Activated naive CD8-positive, alpha-beta T cell treated with anti-CD3 and anti-CD28 coated beads, Interleukin-2, amount 50 U/mL, for 24 hours (primary cell): ENCODE data around the gene POU2AF3.

Experiments
- ATAC-seq: fragments of 150-1000 bp; cut with Tn5 transposase; one replicate; pipeline ENCODE4 v1.10.0; 2021
- DNase-seq: peaks from one replicate; pipeline ENCODE4 v3.0.0; 2021
- H3K27ac Mint-ChIP-seq: one replicate; pipeline ENCODE4 v1.8.0; 2021; ENCODE audit warnings: mild to moderate bottlenecking, mixed read lengths
- H3K27me3 Mint-ChIP-seq: one replicate; pipeline ENCODE4 v1.8.0; 2021; ENCODE audit warnings: mixed read lengths
- H3K36me3 Mint-ChIP-seq: one replicate; pipeline ENCODE4 v1.8.0; 2021; ENCODE audit warnings: low read depth, mixed read lengths
- H3K4me1 Mint-ChIP-seq: one replicate; pipeline ENCODE4 v1.8.0; 2021; ENCODE audit warnings: mixed read lengths
- H3K4me3 Mint-ChIP-seq: one replicate; pipeline ENCODE4 v1.8.0; 2021; ENCODE audit warnings: mild to moderate bottlenecking, moderate library complexity, mixed read lengths
- H3K9me3 Mint-ChIP-seq: one replicate; pipeline ENCODE4 v1.8.0; 2021; ENCODE audit warnings: mixed read lengths

Gene POU2AF3

DNA sequence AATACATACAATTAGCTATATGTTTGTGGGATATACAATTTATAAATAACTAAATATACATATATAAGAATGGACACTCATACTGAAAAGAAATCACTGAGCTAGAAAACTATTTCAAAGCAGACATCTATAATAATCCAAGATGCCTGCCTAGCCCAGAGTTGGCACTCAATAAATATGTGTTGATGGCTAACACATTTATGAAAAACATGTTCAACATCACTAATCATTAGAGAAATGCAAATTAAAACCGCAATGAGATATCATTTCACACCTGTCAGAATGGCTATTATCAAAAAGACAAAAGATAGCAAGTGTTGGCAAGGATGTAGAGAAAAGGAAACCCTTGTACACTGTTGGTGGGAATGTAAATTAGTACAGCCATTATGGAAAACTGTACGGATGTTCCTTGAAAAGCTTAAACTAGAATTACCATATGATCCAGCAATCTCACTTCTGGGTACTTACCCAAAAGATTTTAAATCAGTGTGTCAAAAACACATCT lies 50.9 kb downstream of the POU2AF3 start:
- Mint-ChIP-seq H3K27me3 (no peaks in the 10 kb centered on the region), H3K27ac (no peak overlapping the region), H3K36me3 (no peaks in the 10 kb centered on the region), H3K4me1 (no peaks in the 10 kb centered on the region), H3K4me3 (no peak overlapping the region), H3K9me3 (no peaks in the 10 kb centered on the region)
- ATAC-seq = no peak
- no peak for DNase-seq

DNA sequence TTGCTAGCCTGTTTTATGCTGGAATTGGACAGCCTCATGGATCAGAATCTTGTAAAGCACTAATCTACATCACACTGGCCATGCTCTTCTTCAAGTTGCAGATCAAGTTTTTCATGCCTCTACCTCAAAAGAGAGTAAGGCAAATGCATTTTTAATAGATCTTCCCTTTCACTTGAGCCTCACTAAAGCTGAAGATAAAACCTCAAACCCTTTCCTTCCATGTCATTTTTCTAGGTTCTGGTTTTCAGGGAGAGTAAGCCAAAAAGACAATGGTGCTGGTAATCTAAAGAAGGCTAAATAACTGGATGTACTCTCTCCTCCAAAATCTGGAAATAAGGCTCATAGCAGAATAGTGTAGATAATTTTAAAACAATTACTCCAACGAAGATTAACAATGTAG lies 52.5 kb downstream of the POU2AF3 start:
- H3K27ac Mint-ChIP-seq = no peak overlapping the region
- H3K36me3 Mint-ChIP-seq = no peaks in the 10 kb centered on the region
- no peaks in the 10 kb centered on the region for H3K9me3 Mint-ChIP-seq
- peaks cover 3% of the 10 kb centered on the region for H3K4me1 Mint-ChIP-seq
- ATAC-seq = no peak
- no peaks in the 10 kb centered on the region for H3K27me3 Mint-ChIP-seq
- DNase-seq = no peak
- no peak overlapping the region for H3K4me3 Mint-ChIP-seq

DNA sequence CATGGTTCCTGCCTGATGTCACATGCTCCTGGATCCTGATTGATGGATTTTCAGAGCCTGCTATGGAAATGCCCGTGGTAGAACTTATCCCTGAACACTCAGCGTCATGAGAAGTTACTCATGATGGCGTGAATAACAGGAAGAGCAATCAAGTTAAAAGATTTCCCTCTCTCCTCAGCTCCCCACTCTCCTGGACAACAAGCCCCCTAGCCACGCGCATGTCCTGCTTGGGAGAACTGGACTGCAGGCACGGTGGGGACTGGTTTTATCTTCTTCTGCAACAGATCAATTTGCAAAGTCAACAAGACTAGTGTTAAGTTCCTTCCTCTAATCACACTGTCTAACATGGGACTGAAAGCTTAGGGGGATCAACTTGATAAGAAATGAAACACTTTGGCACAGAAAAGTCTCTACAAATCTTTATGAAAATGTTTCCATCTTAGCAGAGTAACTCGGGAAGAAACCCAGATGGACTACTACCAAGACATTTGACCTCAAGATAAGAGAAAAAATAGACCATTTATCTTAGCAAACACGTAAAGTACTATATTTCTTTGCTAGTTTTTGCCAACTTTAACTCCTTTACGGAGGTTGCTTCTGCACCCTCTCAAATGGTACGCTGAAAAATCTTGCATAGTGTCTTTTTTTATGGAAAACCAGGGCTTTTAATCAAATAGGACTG lies 53.2 kb downstream of the POU2AF3 start:
- H3K4me1 Mint-ChIP-seq = peaks cover 3% of the 10 kb centered on the region
- H3K9me3 Mint-ChIP-seq = no peaks in the 10 kb centered on the region
- DNase-seq = no peak
- ATAC-seq = no peak
- no peak overlapping the region for H3K27ac Mint-ChIP-seq
- H3K4me3 Mint-ChIP-seq = no peak overlapping the region
- H3K36me3 Mint-ChIP-seq = peaks cover under 1% of the 10 kb centered on the region
- H3K27me3 Mint-ChIP-seq = no peaks in the 10 kb centered on the region

DNA sequence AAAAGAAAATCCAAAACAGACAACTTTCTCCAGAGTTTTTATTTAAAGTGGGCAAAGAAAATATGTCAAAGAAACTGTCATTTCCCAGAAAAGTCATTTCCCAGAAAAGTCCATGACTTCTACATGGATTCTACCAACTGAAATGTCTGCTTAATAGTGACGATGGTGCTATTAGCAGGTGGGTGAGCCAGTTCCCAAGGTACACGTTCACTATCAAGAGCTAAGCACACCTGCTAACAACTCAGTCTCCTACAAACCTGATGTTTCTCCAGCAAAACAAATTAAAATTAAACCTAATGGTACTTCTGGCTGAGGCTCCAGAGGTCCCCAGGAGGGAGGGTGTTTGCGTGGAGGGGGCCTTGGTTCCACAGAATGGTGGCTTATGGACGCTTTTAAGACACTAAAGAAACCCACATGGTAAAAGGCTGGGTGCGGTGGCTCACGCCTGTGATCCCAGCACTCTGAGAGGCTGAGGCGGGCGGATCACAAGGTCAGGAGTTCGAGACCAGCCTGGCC lies 53.9 kb downstream of the POU2AF3 start:
- peaks cover 2% of the 10 kb centered on the region for H3K36me3 Mint-ChIP-seq
- DNase-seq (no peak), ATAC-seq (no peak)
- H3K27me3 Mint-ChIP-seq = no peaks in the 10 kb centered on the region
- no peaks in the 10 kb centered on the region for H3K9me3 Mint-ChIP-seq
- H3K4me3 Mint-ChIP-seq = no peak overlapping the region
- no peak overlapping the region for H3K27ac Mint-ChIP-seq
- H3K4me1 Mint-ChIP-seq = peaks cover 3% of the 10 kb centered on the region

DNA sequence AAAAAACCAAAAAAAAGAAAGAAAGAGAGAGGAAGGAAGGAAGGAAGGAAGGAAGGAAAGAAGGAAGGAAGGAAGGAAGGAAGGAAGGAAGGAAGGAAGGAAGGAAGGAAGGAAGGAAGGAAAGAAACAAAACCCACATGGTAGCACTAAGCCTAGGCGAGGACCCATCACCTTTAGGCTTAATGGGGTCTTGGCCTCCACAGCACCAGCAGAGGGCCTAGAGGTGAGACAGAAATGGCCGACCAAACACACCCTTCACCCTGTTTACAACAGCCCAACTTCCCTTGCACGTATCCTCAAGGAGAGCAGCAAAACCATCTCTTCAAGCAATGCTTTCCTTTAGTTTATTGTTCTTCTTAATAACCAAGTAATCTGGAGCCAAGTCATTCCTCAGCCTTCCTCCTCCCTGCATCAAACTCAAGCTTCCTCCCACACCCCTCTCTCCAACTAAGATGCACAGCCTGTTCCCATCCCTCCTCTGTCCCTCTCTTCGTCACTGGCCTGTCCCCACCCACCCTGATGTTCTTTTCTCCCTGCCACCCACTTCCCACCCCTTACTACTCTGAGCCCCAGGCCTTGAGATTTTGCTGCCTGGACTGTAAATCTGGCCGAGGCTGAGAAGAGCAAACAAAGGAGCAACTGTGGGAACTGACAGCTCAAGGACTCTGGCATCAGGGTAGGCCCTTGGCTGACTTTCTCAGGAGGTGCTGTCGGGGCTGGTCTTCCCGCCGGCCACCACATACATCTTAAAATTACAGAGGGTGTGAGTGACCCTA lies 54.8 kb downstream of the POU2AF3 start:
- ATAC-seq (no peak), DNase-seq (no peak)
- peaks cover 3% of the 10 kb centered on the region for H3K4me1 Mint-ChIP-seq
- peaks cover 2% of the 10 kb centered on the region for H3K36me3 Mint-ChIP-seq
- H3K9me3 Mint-ChIP-seq = no peaks in the 10 kb centered on the region
- no peak overlapping the region for H3K4me3 Mint-ChIP-seq
- H3K27ac Mint-ChIP-seq = no peak overlapping the region
- H3K27me3 Mint-ChIP-seq = no peaks in the 10 kb centered on the region

DNA sequence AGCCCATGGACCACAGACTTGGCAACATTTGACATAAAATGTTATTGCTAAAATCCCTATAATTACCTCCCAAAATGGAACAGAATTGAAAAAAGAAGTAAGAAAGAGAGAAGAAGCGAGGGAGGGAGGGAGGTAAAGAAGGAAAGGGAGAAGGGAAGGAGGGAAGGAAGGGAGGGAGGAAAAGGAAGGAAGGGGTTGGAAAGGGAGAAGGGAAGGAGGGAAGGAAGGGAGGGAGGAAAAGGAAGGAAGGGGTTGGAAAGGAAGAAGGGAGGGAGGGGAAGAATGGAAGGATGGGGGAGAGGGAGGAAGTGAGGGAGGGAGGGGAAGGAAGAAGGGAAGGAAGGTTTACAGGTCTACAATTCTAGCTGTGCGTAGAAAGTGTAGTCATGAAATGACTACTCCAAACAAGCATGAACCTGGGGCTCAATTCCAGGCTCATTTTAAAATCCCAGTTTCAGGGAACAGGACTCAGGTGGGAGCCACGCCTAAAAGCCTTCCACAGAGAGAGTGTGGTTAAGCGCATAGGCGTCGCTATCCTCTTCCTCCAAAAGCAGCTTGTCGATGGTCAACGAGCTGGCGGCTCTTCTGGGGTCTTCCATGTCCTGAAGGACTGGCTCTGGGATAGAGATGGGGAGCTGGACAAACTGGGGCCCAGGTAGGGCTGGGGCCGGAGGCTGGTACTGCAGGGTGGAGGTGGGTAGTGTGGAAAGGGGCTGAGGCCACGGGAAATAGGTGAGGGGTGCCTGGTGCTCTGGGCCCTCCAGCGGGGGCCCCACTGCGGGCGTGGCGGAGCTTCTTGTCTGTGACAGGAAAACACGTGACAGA lies 55.6 kb downstream of the POU2AF3 start:
- peaks cover 3% of the 10 kb centered on the region for H3K4me1 Mint-ChIP-seq
- H3K4me3 Mint-ChIP-seq = no peak overlapping the region
- H3K9me3 Mint-ChIP-seq = no peaks in the 10 kb centered on the region
- DNase-seq (no peak), ATAC-seq (no peak)
- H3K27me3 Mint-ChIP-seq = no peaks in the 10 kb centered on the region
- no peak overlapping the region for H3K27ac Mint-ChIP-seq
- H3K36me3 Mint-ChIP-seq = peaks cover 2% of the 10 kb centered on the region

DNA sequence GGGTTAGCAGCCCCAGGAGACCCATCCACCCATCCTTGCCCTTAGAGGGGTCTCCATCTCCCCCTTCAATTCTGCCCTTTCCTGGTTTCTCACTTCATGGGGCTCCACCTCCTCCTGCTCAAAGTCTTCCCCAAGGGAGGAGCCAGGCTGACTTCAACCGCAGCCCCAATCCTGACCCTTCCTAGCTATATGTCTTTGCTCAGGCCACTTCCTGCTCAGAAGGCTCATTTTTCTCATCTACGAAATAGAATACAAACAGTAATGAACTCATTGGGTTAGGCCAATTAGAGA lies 56.2 kb downstream of the POU2AF3 start:
- ATAC-seq = no peak
- no peaks in the 10 kb centered on the region for H3K27me3 Mint-ChIP-seq
- no peaks in the 10 kb centered on the region for H3K9me3 Mint-ChIP-seq
- peaks cover 2% of the 10 kb centered on the region for H3K36me3 Mint-ChIP-seq
- DNase-seq = no peak
- no peak overlapping the region for H3K27ac Mint-ChIP-seq
- no peak overlapping the region for H3K4me3 Mint-ChIP-seq
- peaks cover 3% of the 10 kb centered on the region for H3K4me1 Mint-ChIP-seq

DNA sequence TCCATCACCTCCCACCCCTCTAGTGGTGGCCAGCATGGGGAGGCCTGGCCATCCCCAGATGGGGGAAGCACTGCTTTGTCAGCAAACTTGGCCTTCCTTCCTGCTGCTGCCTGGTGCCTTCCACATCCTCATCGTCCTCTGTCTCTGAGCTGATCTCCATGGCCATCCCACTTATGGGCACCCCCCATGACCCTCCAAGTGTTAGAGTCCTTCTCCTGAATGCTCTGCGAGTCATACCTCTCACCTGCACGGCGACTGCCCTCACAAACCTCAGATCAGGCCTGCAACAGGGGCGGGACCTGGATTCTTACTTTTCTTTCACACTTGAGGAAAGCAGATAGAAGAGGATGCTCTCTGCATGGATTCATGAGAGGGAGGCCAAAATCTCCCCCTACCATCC lies 56.8 kb downstream of the POU2AF3 start:
- peaks cover 3% of the 10 kb centered on the region for H3K4me1 Mint-ChIP-seq
- ATAC-seq = no peak
- DNase-seq = no peak
- H3K9me3 Mint-ChIP-seq = no peaks in the 10 kb centered on the region
- H3K4me3 Mint-ChIP-seq = no peak overlapping the region
- H3K27ac Mint-ChIP-seq = no peak overlapping the region
- H3K36me3 Mint-ChIP-seq = peaks cover 2% of the 10 kb centered on the region
- H3K27me3 Mint-ChIP-seq = no peaks in the 10 kb centered on the region

DNA sequence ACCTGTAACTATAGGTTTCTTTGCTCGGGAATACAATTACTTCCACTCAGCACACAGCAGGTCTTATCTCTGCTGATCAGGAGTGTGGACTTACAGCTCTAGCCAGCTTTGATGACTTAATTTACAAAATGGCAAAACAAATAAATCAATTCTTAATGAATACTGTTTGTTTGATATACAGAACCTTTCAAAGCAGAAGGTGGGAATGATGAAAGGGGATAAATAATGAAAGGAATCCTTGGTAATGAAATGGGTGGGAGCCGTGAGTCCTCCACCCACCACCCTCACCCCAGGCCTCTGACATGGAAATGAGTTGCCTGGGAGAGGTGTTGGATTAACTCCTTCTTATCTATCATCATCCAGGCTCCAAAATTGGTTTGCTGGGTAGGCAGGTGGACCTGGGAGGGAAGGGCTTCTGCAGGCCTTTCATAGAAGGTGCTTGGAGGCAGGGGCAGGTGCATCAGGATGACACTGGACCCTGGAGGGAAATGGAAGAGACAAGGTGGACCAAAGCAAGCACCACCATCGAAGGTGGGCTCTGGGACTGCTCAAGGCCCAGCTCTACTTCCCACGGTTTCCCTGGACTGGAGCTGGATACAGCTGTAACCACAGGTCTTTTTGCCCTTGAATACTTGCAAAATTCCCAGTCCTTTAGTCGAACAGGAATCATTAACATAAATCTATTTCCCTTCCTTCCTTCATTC lies 57.8 kb downstream of the POU2AF3 start:
- no peaks in the 10 kb centered on the region for H3K9me3 Mint-ChIP-seq
- no peak for ATAC-seq
- peaks cover 5% of the 10 kb centered on the region for H3K36me3 Mint-ChIP-seq
- DNase-seq = no peak
- H3K27me3 Mint-ChIP-seq = no peaks in the 10 kb centered on the region
- no peak overlapping the region for H3K4me3 Mint-ChIP-seq
- H3K4me1 Mint-ChIP-seq = peaks cover 9% of the 10 kb centered on the region
- no peak overlapping the region for H3K27ac Mint-ChIP-seq

DNA sequence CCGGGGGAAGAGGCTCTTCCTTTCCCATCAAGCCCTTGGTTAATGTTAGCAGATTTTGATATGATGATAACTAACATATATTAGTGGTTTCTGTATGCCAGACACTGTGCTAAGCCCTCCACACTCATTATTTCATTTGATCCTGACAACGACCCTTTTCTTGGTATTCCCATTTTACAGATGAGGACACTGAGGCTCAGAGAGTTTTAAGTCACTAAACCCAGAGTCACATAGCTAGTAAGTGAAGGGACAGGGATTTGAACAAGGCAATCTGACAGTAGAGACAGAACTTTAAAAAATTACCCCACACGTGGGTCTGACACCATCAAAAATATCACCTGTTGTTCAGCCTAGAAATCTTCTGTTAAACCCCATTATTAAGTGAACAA lies 58.3 kb downstream of the POU2AF3 start:
- Mint-ChIP-seq H3K9me3 (no peaks in the 10 kb centered on the region), H3K4me3 (no peak overlapping the region), H3K4me1 (peaks cover 15% of the 10 kb centered on the region), H3K27me3 (no peaks in the 10 kb centered on the region), H3K27ac (peak overlapping the region; percentile 39), H3K36me3 (peaks cover 5% of the 10 kb centered on the region)
- ATAC-seq (no peak), DNase-seq (no peak)

DNA sequence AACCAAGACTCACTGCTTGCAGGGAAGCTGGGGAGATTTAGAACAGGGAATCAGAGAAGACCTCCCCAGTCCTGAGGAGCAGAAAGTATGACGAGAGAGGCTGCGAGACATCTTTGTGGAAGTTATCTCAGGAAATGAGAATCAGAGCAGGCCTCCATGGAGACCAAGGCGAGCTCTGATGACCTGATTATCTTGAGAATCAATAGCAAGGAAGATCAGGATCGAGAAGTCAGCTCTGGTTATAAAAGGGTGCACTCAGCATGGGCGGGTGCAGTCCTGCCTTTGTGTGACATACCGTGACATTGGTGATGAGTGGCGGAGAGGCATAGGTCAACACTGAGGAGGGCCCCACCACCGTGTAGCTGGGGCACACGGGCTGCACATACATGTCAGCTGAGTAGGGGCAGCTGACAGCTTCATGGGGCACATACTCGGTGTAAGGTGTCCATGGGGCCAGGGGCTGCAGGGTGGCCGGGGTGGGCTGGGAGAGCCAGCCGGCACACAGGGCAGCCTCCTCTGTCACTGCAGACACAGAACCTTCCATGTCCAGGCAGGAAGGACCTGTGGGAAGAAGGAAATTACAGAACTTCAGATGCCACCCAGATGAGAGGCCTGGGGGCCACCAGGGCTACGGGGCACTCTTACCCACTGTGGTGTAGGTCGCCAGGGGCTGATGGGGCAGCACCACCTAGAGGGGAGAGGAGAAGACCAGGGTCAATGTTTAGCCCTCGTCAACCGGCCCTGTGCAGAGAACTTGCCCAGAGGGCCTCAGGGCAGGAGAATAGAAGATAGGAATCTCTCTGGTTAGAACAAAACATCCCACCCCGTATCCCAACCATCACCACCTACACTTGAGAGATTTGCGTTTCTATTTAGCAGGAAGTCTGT lies 59.0 kb downstream of the POU2AF3 start:
- Mint-ChIP-seq H3K4me1 (peaks cover 21% of the 10 kb centered on the region), H3K4me3 (no peak overlapping the region), H3K27ac (peak overlapping the region; percentile 39), H3K36me3 (peaks cover 5% of the 10 kb centered on the region), H3K9me3 (no peaks in the 10 kb centered on the region), H3K27me3 (no peaks in the 10 kb centered on the region)
- no peak for DNase-seq
- ATAC-seq = no peak
